Esophagus squamous epithelium (tissue), 4 donors: ENCODE measurements around the gene CASP12.

ENCODE experiments used
- POLR2A ChIP-seq, 4 donors: fragments of 450-650 bp; IDR thresholded peaks; one replicate each; pipeline ENCODE4 v1.6.1; 2017; ENCODE audit warnings: antibody characterized with exemption in 4 of 4, mild to moderate bottlenecking in 4 of 4, moderate library complexity in 3 of 4
- TF ChIP-seq, protein P1 (sequence below), 6 experiments: fragments of 450-650 bp in 4 of 6; fragments of 200-600 bp in 2 of 6; sonication (generic) in 2 of 6; IDR thresholded peaks; one replicate each; pipeline ENCODE4 v1.5.1; 2016 to 2019; ENCODE audit warnings: antibody characterized with exemption in 6 of 6, mild to moderate bottlenecking in 4 of 6, moderate library complexity in 4 of 6

- TF ChIP-seq POLR2A (IDR thresholded peaks at IDR 0.05): no peak
- TF ChIP-seq, protein P1, sequence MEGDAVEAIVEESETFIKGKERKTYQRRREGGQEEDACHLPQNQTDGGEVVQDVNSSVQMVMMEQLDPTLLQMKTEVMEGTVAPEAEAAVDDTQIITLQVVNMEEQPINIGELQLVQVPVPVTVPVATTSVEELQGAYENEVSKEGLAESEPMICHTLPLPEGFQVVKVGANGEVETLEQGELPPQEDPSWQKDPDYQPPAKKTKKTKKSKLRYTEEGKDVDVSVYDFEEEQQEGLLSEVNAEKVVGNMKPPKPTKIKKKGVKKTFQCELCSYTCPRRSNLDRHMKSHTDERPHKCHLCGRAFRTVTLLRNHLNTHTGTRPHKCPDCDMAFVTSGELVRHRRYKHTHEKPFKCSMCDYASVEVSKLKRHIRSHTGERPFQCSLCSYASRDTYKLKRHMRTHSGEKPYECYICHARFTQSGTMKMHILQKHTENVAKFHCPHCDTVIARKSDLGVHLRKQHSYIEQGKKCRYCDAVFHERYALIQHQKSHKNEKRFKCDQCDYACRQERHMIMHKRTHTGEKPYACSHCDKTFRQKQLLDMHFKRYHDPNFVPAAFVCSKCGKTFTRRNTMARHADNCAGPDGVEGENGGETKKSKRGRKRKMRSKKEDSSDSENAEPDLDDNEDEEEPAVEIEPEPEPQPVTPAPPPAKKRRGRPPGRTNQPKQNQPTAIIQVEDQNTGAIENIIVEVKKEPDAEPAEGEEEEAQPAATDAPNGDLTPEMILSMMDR (IDR thresholded peaks at IDR 0.05): no peak
Measured at GRCh38 chr11:104883342-104883741, 14.9 kb downstream of the CASP12 start.
